Globus pallidus (tissue), 1 donor: ENCODE measurements around the gene ZNF254.
"Not testable (repeated sequence)": the region's sequence is repeated elsewhere in the genome, so short reads cannot be mapped to it uniquely, and the experiment has no call there.

Experiments used
- DNase-seq: peaks from one replicate; pipeline ENCODE4 v3.0.0-alpha.2; 2015; ENCODE audit warnings: low spot score

The ZNF254 gene

GRCh38 chr19:24072720-24073119 lies 14.3 kb upstream of the ZNF254 start:
- DNase-seq: no peak

- no peak for DNase-seq
Measured at GRCh38 chr19:24073807-24074206, 13.2 kb upstream of the ZNF254 start.

- DNase-seq: no peak
Measured at GRCh38 chr19:24074720-24075454, 12.1 kb upstream of the ZNF254 start.

- not testable (repeated sequence) for DNase-seq
Measured at GRCh38 chr19:24075530-24075929, 11.5 kb upstream of the ZNF254 start.

- DNase-seq: no peak
Measured at GRCh38 chr19:24078680-24079079, 8.3 kb upstream of the ZNF254 start.

- no peak for DNase-seq
Measured at GRCh38 chr19:24081056-24081455, 5.9 kb upstream of the ZNF254 start.

- DNase-seq: no peak
Measured at GRCh38 chr19:24098359-24098758, 11.4 kb downstream of the ZNF254 start.

- DNase-seq: no peak
Measured at GRCh38 chr19:24099829-24100228, 12.8 kb downstream of the ZNF254 start.

- DNase-seq: not testable (repeated sequence)
Measured at GRCh38 chr19:24100597-24100996, 13.6 kb downstream of the ZNF254 start.

- no peak for DNase-seq
Measured at GRCh38 chr19:24101459-24102115, 14.6 kb downstream of the ZNF254 start.

- no peak for DNase-seq
Measured at GRCh38 chr19:24127601-24128000, 40.6 kb downstream of the ZNF254 start.

- no peak for DNase-seq
Measured at GRCh38 chr19:24140099-24140498, 53.1 kb downstream of the ZNF254 start.

GRCh38 chr19:24140591-24140990 lies 53.6 kb downstream of the ZNF254 start:
- DNase-seq: no peak

- DNase-seq: no peak
Measured at GRCh38 chr19:24141612-24142011, 54.6 kb downstream of the ZNF254 start.

- no peak for DNase-seq
Measured at GRCh38 chr19:24142771-24143170, 55.8 kb downstream of the ZNF254 start.

- DNase-seq: no peak
Measured at GRCh38 chr19:24159707-24160106, 72.7 kb downstream of the ZNF254 start.

- DNase-seq: no peak
Measured at GRCh38 chr19:24166055-24166454, 79.1 kb downstream of the ZNF254 start.

- no peak for DNase-seq
Measured at GRCh38 chr19:24173882-24174281, 86.9 kb downstream of the ZNF254 start.

- DNase-seq: no peak
Measured at GRCh38 chr19:24177686-24178085, 90.7 kb downstream of the ZNF254 start.

- DNase-seq: no peak
Measured at GRCh38 chr19:24178207-24178606, 91.2 kb downstream of the ZNF254 start.
